ENCODE data around the gene WDPCP. TPM values are rescaled to one million over a fixed set of nuclear protein-coding genes. Genes with fewer than 3 reads are reported as not detected.
A peak's percentile ranks its signal among the peaks of the same experiment; 100 is the strongest.

Gene WDPCP
- total and polyA plus RNA-seq, 2 experiments from 2014 or later = 8.8 to 20.4 TPM

- DNase-seq (ENCODE audit: low spot score) (no peak), ATAC-seq (no peak)
- H2AFZ ChIP-seq = no peak overlapping the region
- H3K4me3 ChIP-seq = no peak overlapping the region
- TF ChIP-seq, protein P1, sequence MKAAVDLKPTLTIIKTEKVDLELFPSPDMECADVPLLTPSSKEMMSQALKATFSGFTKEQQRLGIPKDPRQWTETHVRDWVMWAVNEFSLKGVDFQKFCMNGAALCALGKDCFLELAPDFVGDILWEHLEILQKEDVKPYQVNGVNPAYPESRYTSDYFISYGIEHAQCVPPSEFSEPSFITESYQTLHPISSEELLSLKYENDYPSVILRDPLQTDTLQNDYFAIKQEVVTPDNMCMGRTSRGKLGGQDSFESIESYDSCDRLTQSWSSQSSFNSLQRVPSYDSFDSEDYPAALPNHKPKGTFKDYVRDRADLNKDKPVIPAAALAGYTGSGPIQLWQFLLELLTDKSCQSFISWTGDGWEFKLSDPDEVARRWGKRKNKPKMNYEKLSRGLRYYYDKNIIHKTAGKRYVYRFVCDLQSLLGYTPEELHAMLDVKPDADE (IDR thresholded peaks at IDR 0.05) = no peak
- no peak for TF ChIP-seq ZNF462 (CRISPR knock-in tag; IDR thresholded peaks at IDR 0.05)
- Mint-ChIP-seq H3K27me3 (ENCODE audit: insufficient read depth, low read depth, poor library complexity) (peaks cover 1% of the 10 kb centered on the region), H3K36me3 (ENCODE audit: low read depth) (peaks cover 19% of the 10 kb centered on the region), H3K9me3 (peaks cover 5% of the 10 kb centered on the region), H3K27ac (peak overlapping the region; percentile 78; the same call in 1 of the 2 replicates), H3K4me3 (no peak overlapping the region), H3K4me1 (peaks cover 12% of the 10 kb centered on the region)
- no peaks in the 10 kb centered on the region for H3K36me3 ChIP-seq (ENCODE audit: insufficient read depth)
- no peak overlapping the region for H3K4me2 ChIP-seq
- no peaks in the 10 kb centered on the region for H3K9me2 ChIP-seq (ENCODE audit: insufficient read depth)
- H3K27ac ChIP-seq (ENCODE audit: low read depth) = no peak overlapping the region
- no peaks in the 10 kb centered on the region for H4K20me1 ChIP-seq (replicated peaks; ENCODE audit: insufficient read depth)
- H3K4me1 ChIP-seq (ENCODE audit: insufficient read depth) = peaks cover 11% of the 10 kb centered on the region; the same call in 1 of the 2 replicates
- H3K79me2 ChIP-seq (replicated peaks; ENCODE audit: insufficient read depth) = no peaks in the 10 kb centered on the region
- no peaks in the 10 kb centered on the region for H3F3A ChIP-seq (replicated peaks; ENCODE audit: low read depth)
- H3K27me3 ChIP-seq (ENCODE audit: insufficient read depth) = no peaks in the 10 kb centered on the region
Observed at GRCh38 chr2:63408530-63408929, 179.7 kb downstream of the WDPCP start.

DNA sequence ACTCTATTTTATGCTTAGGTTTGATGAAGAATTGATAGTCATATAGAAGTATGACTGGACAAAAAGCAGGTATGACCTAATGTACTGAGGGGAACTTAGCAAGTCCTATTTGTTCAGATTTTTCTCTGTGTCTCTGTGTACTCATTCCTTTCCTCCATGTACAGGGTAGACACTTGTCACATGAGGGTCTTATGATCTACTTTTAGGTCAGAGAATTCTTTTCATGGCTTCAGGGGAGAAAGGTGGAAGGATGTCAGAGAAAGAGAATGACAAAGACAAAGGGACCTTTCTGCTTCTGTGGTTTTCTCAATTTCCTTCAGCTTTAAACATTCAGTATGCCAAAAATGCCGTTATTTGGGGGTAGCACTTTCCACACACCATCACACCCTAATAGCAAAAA lies 181.6 kb downstream of the WDPCP start:
- Histone ChIP-seq H3K9me2 (ENCODE audit: insufficient read depth) (no peaks in the 10 kb centered on the region), H3K4me2 (no peak overlapping the region), H3K36me3 (ENCODE audit: insufficient read depth) (no peaks in the 10 kb centered on the region), H3K79me2 (replicated peaks; ENCODE audit: insufficient read depth) (no peaks in the 10 kb centered on the region), H3K4me1 (ENCODE audit: insufficient read depth) (peaks cover 11% of the 10 kb centered on the region; the same call in 1 of the 2 replicates), H3K4me3 (no peak overlapping the region), H3K27me3 (ENCODE audit: insufficient read depth) (no peaks in the 10 kb centered on the region), H3F3A (replicated peaks; ENCODE audit: low read depth) (no peaks in the 10 kb centered on the region), H2AFZ (no peak overlapping the region), H3K27ac (ENCODE audit: low read depth) (no peak overlapping the region), H4K20me1 (replicated peaks; ENCODE audit: insufficient read depth) (no peaks in the 10 kb centered on the region)
- H3K9me3 Mint-ChIP-seq = peaks cover 11% of the 10 kb centered on the region
- peaks cover 32% of the 10 kb centered on the region for H3K36me3 Mint-ChIP-seq (ENCODE audit: low read depth)
- ATAC-seq (no peak), DNase-seq (ENCODE audit: low spot score) (no peak)
- H3K4me1 Mint-ChIP-seq = peaks cover 12% of the 10 kb centered on the region
- H3K4me3 Mint-ChIP-seq = no peak overlapping the region
- peaks cover 3% of the 10 kb centered on the region for H3K27me3 Mint-ChIP-seq (ENCODE audit: insufficient read depth, low read depth, poor library complexity)
- H3K27ac Mint-ChIP-seq = no peak overlapping the region
- TF ChIP-seq NANOG (IDR thresholded peaks at IDR 0.05; ENCODE audit: borderline replicate concordance) (no peak), ZNF114 (CRISPR knock-in tag; IDR thresholded peaks at IDR 0.05) (no peak), ZNF462 (CRISPR knock-in tag; IDR thresholded peaks at IDR 0.05) (no peak), CREB1 (CRISPR knock-in tag; IDR thresholded peaks at IDR 0.05; ENCODE audit: low read depth) (no peak)
